Measurements from ENCODE around the gene ETV6.

DNA sequence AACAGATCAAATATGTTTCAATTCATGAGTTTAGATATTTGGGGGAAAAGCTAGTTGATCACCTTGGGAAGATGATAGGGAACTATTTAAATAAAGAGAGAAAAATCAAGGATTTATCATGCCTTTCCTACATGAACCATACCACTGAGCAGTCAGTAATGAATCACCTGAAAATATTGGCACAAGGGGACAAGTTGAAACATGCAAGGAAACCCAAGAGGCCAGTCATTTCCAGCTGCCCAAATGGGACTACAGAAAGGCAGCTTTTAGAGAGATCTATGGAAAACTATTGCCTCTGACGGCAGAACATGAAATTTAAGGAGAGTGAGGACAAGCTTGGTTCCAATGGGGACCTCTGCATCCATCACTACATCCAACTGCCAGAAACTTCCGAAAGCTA, 14.1 kb upstream of the ETV6 start:
- TF ChIP-seq POLR2A (IDR thresholded peaks at IDR 0.05; ENCODE audit: low read length) (no peak), GATA1 (IDR thresholded peaks at IDR 0.05; ENCODE audit: low read depth, low read length) (no peak)

Data from erythroblast (primary cell).